ENCODE data around the gene PRDM2.

The PRDM2 gene

GRCh38 chr1:13871413-13871812 lies 171.4 kb downstream of the PRDM2 start:
- no peak for DNase-seq (ENCODE audit: low read depth)
- TF ChIP-seq MYC (IDR thresholded peaks at IDR 0.05; ENCODE audit: low read depth, low read length) (no peak), POLR2A (IDR thresholded peaks at IDR 0.05; ENCODE audit: extremely low read depth, insufficient read length) (no peak), CTCF (IDR thresholded peaks at IDR 0.05; ENCODE audit: low read depth, low read length) (no peak), MAX (IDR thresholded peaks at IDR 0.05; ENCODE audit: low read depth, low read length) (no peak)
- no peak overlapping the region for H3K4me3 ChIP-seq (ENCODE audit: low read depth, low read length)

- H3K4me3 ChIP-seq (ENCODE audit: low read depth, low read length), result no peak overlapping the region
- no peak for TF ChIP-seq CTCF (IDR thresholded peaks at IDR 0.05; ENCODE audit: low read depth, low read length)
- no peak for TF ChIP-seq MAX (IDR thresholded peaks at IDR 0.05; ENCODE audit: low read depth, low read length)
- TF ChIP-seq POLR2A (IDR thresholded peaks at IDR 0.05; ENCODE audit: extremely low read depth, insufficient read length), result no peak
- TF ChIP-seq MYC (IDR thresholded peaks at IDR 0.05; ENCODE audit: low read depth, low read length), result no peak
- DNase-seq (ENCODE audit: low read depth), result no peak
Measured at GRCh38 chr1:13871886-13872285, 171.9 kb downstream of the PRDM2 start.

GRCh38 chr1:13873032-13873431 lies 173.0 kb downstream of the PRDM2 start:
- DNase-seq (ENCODE audit: low read depth), result no peak
- no peak overlapping the region for H3K4me3 ChIP-seq (ENCODE audit: low read depth, low read length)
- TF ChIP-seq MAX (IDR thresholded peaks at IDR 0.05; ENCODE audit: low read depth, low read length) (no peak), MYC (IDR thresholded peaks at IDR 0.05; ENCODE audit: low read depth, low read length) (no peak), CTCF (IDR thresholded peaks at IDR 0.05; ENCODE audit: low read depth, low read length) (no peak), POLR2A (IDR thresholded peaks at IDR 0.05; ENCODE audit: extremely low read depth, insufficient read length) (no peak)

All from NB4 (cell line).